Lower leg skin (tissue), 4 donors: ENCODE data around the gene MAP6. TPM values are rescaled to one million over a fixed set of nuclear protein-coding genes. Genes with fewer than 3 reads are reported as not detected.

Experiments used
- DNase-seq, 2 donors: peaks; one replicate each; pipeline ENCODE4 v3.0.0-alpha.2; 2019; ENCODE audit warnings: low spot score in 2 of 2
- H3K4me3 ChIP-seq: fragments of 200-600 bp; sonication (generic); 2 replicates; pipeline ENCODE4 v1.5.1; 2017; ENCODE audit warnings: mild to moderate bottlenecking, low read depth; ENCODE audit not compliant: poor library complexity, severe bottlenecking
- CTCF ChIP-seq, 3 donors: fragments of 450-650 bp; IDR thresholded peaks; one replicate each; pipeline ENCODE4 v1.5.1; 2016; ENCODE audit warnings: antibody characterized with exemption in 3 of 3, mild to moderate bottlenecking in 3 of 3, moderate library complexity in 2 of 3
- POLR2A ChIP-seq, 2 donors: fragments of 450-650 bp; IDR thresholded peaks; one replicate each; pipeline ENCODE4 v1.6.1; 2016 to 2017; ENCODE audit warnings: antibody characterized with exemption in 2 of 2, mild to moderate bottlenecking in 1 of 2, moderate library complexity in 1 of 2
- WGBS, 2 donors: methylation state at CpG; one replicate each; pipeline ENCODE4 v1.1.5; 2018; 5-methylcytosine and 5-hydroxymethylcytosine counted together
- intact Hi-C: fragments of 100-400 bp; cut with DNase I; formaldehyde crosslinking; loops from one replicate; pipeline ENCODE4 v1.15.0; 2023; ENCODE audit warnings: low total_unique reads
- total RNA-seq, 4 donors: library from RNA; depleted of rRNA; stranded (reverse); fragments of >200 nt; gene quantifications; one replicate each; pipeline ENCODE4 v1.1.0, GENCODE V29; 2016

MAP6 gene
- total RNA-seq, 4 donors from 2014 or later: 3.1 to 16.1 (median 10.0) TPM

GRCh38 chr11:75644370-75644769 is 24.5 kb downstream of the MAP6 start:
- DNase-seq: no peak
- TF ChIP-seq POLR2A (IDR thresholded peaks at IDR 0.05) (no peak), CTCF (IDR thresholded peaks at IDR 0.05) (no peak)
- intact Hi-C loops: no loop called here
- H3K4me3 ChIP-seq: no peak overlapping the region

DNA sequence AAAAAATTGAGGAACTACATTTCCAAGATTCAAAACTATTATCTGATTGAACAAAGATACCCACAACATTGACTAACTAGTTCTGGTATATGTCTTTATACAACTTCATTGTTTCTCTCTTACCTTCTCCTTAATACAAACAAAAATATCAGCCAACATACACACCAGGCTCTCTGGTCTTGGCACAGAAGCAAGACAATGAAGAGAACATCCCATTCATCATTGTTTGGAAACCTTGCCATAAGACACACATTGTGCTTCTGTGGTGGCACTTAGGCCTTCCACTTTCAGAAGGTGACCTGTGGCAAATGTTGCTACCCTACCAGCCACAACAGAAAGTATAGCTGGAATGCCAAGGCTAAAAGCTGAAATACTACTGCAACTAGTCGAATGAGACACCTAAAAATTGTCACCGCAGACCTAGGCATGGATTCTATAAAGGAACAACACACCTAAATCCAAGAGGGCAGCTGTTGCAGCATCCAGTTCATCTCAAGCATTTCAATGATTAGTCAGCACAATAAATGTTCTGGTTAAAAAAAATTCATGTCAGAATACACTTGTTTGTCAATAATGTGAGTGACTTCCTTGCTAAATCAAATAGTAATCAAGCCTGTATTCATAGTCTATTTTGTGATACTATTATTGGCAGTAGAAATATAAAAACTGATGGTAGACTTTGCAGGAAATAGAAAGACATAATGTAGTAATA is 26.3 kb downstream of the MAP6 start:
- no peak overlapping the region for H3K4me3 ChIP-seq
- no peak for TF ChIP-seq POLR2A (IDR thresholded peaks at IDR 0.05)
- 85 to 93% methylated on average over 2 of the region's 2 CpGs for WGBS, 2 donors
- no peak for DNase-seq
- intact Hi-C loops: no loop called here

- TF ChIP-seq CTCF (IDR thresholded peaks at IDR 0.05): no peak
- WGBS, 2 donors: 8 to 9% methylated on average over 4 of the region's 4 CpGs
- H3K4me3 ChIP-seq: no peak overlapping the region
- peak; percentile 60 to 89 for DNase-seq
- intact Hi-C loops: no loop called here
These were observed 29.1 kb downstream of the MAP6 start for GRCh38 chr11:75639762-75640181.

- H3K4me3 ChIP-seq: no peak overlapping the region
- TF ChIP-seq POLR2A (IDR thresholded peaks at IDR 0.05) (no peak), CTCF (IDR thresholded peaks at IDR 0.05) (no peak)
- WGBS, 2 donors: 94 to 96% methylated on average over 1 of the region's 1 CpG
- no peak for DNase-seq
- intact Hi-C loops: no loop called here
These were observed 30.8 kb downstream of the MAP6 start for GRCh38 chr11:75637998-75638397.

- no peak for TF ChIP-seq POLR2A (IDR thresholded peaks at IDR 0.05)
- TF ChIP-seq CTCF (IDR thresholded peaks at IDR 0.05): no peak
- 38 to 44% methylated on average over 16 of the region's 16 CpGs for WGBS, 2 donors
- intact Hi-C loops: no loop called here
- DNase-seq: no peak
- no peak overlapping the region for H3K4me3 ChIP-seq
These were observed 33.6 kb downstream of the MAP6 start for GRCh38 chr11:75635066-75635862.

DNA sequence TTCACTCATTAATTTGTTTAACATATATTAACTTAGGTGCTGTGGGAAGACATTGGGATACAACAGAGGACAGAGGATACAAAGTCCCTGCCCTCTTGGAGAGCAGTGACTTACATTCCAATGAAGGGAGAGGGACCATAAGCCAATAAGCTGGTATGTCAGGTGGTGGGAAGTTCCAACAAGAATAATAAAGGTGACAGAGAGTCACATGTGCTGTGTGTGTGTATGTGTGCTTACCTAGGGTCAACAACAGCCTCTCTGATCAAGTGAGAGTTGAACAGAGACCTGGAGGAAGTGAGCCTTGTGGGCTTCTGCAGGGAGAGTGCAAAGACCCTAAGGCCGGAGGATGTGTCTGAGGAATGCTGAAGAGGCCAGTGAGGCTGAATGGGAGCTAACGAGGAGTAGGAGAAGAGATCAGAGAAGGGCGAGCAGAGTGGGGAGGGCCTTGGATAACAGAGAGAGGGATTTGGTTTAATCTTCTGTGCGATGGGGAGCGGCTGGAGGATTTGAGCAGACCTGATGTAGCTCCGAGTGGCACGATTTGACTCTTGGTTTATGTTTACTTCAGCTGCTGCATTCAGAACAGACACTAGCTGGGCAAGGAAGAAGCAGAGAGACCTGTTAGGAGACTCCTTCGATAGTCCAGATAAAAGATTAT is 35.3 kb downstream of the MAP6 start:
- DNase-seq: no peak
- H3K4me3 ChIP-seq: no peak overlapping the region
- intact Hi-C loops: no loop called here
- WGBS, 2 donors: 85 to 89% methylated on average over 8 of the region's 8 CpGs
- TF ChIP-seq POLR2A (IDR thresholded peaks at IDR 0.05): no peak
- TF ChIP-seq CTCF (IDR thresholded peaks at IDR 0.05): no peak
